SK-N-MC (cell line): ENCODE data around the gene SLC7A5.

Experiments
- DNase-seq: peaks from one replicate; pipeline ENCODE4 v3.0.0-alpha.2; 2011; ENCODE audit warnings: low read depth, low spot score
- H3K27ac ChIP-seq: fragments of 200-600 bp; sonication (generic); 2 replicates; pipeline ENCODE4 v1.5.1; 2016; ENCODE audit warnings: mixed run types
- H3K36me3 ChIP-seq: fragments of 200-600 bp; sonication (generic); 2 replicates; pipeline ENCODE4 v1.6.1; 2017; ENCODE audit warnings: antibody characterized with exemption, low read length, mixed read lengths; ENCODE audit not compliant: insufficient read depth
- H3K4me3 ChIP-seq: fragments of 200-600 bp; sonication (generic); 2 replicates; pipeline ENCODE4 v1.5.1; 2016
- H3K9ac ChIP-seq: fragments of 200-600 bp; sonication (generic); 2 replicates; pipeline ENCODE4 v1.8.0; 2017; ENCODE audit warnings: mixed run types, mixed read lengths; ENCODE audit not compliant: insufficient read length
- H3K9me3 ChIP-seq: fragments of 200-600 bp; sonication (generic); 2 replicates; pipeline ENCODE4 v1.6.1; 2017; ENCODE audit warnings: low read depth, mild to moderate bottlenecking, antibody characterized with exemption, low read length, moderate library complexity, mixed read lengths
- EZH2 ChIP-seq: fragments of 200-600 bp; sonication (generic); IDR thresholded peaks from one replicate; pipeline ENCODE4 v1.6.1; 2017; ENCODE audit warnings: antibody characterized with exemption
- FOXP2 ChIP-seq: optimal IDR thresholded peaks from 2 replicates; pipeline ENCODE3; 2011; ENCODE audit warnings: mild to moderate bottlenecking, moderate library complexity; ENCODE audit not compliant: insufficient read depth; ENCODE audit errors: extremely low read length, control extremely low read depth
- POLR2AphosphoS5 ChIP-seq: IDR thresholded peaks from 2 replicates; pipeline ENCODE4 v1.6.1; 2012; ENCODE audit warnings: mild to moderate bottlenecking, low read depth, low read length, borderline replicate concordance

The SLC7A5 gene

DNA sequence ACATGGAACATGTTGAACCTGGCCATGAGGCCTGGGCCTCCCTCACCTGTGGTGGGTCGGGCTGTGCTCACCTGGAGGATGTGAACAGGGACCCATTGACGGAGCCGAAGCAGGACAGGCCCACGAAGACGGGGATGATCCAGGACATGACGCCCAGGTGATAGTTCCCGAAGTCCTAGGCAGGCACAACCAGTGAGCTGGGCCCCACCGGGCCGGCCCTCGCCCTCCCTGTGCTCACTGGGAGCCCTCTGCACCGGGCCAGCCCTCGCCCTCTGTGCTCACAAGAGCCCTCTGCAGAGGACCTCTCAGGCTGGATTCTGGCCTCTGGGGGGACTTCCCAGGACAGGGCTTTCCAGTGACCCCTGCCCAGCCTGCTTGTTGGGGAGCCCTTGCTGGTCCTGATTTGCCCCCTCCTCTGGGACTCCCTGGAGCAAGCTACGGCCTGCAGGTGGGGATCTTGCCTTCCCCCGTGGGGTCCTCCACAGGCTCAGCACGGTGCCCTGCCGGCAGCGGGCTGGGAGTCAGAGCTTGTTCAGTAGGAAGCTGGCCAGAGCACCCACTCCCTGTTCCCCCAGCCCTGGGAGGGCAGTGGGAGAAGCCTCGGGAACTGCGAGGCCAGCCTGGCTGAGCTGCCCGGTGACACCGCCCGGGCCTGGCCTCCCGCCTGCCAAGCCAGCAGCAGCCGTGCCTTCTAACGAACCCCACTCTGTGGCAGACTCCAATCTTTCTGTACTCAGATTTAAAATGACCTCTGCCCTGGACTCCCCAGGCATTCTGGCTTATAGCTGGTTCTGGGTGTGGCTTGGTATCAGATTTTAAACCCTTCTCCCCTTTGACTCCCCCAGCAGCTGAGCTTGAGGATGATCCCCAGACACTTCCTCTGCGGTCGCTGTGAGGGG lies 30.4 kb downstream of the SLC7A5 start:
- DNase-seq = no peak
- H3K9ac ChIP-seq = no peak overlapping the region
- no peaks in the 10 kb centered on the region for H3K9me3 ChIP-seq
- H3K27ac ChIP-seq = no peak overlapping the region
- H3K4me3 ChIP-seq = no peak overlapping the region
- peaks cover 70% of the 10 kb centered on the region; the same call in 1 of the 2 replicates for H3K36me3 ChIP-seq
- no peak for TF ChIP-seq EZH2
- TF ChIP-seq FOXP2 = no peak
- no peak for TF ChIP-seq POLR2AphosphoS5

GRCh38 chr16:87837627-87838289 lies 31.5 kb downstream of the SLC7A5 start:
- no peak overlapping the region for H3K4me3 ChIP-seq
- H3K9me3 ChIP-seq = no peaks in the 10 kb centered on the region
- peaks cover 66% of the 10 kb centered on the region; the same call in 1 of the 2 replicates for H3K36me3 ChIP-seq
- TF ChIP-seq EZH2 (no peak), FOXP2 (no peak), POLR2AphosphoS5 (no peak)
- H3K9ac ChIP-seq = no peak overlapping the region
- H3K27ac ChIP-seq = peak overlapping the region; percentile 77; the same call in 1 of the 2 replicates
- DNase-seq = no peak

DNA sequence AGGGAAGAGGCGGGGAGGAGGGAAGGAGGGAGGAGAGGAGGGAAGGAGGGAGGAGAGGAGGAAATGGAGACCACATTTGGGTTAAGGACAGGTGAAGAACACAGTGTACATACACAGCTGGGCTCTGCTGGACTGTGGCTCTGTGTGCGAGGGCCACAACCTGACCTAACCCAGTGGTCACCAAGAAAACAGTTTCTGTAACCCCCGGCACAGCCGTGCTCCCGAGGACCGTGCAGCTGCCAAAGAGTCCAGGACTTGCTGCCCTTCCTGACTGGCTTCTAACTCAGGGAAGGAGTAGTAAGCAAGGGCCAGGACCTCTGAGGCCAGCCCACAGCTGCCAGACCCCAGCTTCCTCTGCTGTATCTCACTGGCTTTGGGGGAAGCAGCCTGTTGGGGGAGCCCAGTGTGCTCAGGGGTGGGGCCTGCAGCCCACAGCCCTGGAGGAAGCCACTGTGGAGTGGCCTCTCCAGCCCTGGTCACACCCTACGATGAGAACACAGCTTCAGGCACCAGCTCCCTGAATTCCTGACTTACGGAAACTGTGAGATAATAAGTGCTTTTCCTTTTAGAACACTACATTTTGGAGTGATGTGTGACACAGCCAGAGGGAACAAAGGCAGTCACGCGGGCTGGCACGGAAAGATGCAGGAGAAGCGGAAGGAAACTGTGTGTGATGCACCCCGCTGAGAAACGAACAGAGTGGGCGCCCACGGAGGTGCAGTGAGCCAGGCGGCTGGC lies 32.3 kb downstream of the SLC7A5 start:
- Histone ChIP-seq H3K36me3 (peaks cover 60% of the 10 kb centered on the region; the same call in 1 of the 2 replicates), H3K27ac (peak overlapping the region; percentile 77; the same call in 1 of the 2 replicates)

DNA sequence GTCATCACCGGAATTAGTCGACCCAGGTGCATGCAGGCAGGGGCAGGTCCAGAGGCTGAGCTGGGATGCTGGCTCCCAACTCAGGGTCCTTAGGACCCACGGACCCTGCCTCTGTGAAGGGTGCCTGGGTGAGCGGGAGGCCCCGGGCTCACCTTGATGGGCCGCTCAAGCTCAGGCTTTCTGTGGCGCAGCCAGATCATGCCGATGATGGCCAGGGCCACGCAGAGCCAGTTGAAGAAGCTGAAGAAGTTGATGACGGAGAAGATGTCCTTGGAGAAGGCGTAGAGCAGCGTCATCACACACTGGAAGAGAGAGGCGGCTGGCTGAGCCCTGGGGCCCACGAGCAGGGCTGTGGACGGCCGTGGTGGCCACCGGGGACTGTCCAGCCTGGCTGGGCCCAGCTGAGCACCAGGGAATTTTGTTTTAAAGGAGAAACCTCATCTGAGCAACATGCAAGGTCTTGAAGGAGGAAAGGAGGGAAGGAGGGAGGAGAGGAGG lies 32.9 kb downstream of the SLC7A5 start:
- no peak overlapping the region for H3K9ac ChIP-seq
- peaks cover 55% of the 10 kb centered on the region; the same call in 1 of the 2 replicates for H3K36me3 ChIP-seq
- no peak for DNase-seq
- H3K9me3 ChIP-seq = no peaks in the 10 kb centered on the region
- H3K4me3 ChIP-seq = no peak overlapping the region
- H3K27ac ChIP-seq = no peak overlapping the region
- no peak for TF ChIP-seq POLR2AphosphoS5
- no peak for TF ChIP-seq FOXP2

More for the DNA sequence above, 32.3 kb downstream of the SLC7A5 start:
- TF ChIP-seq EZH2 (no peak), FOXP2 (no peak), POLR2AphosphoS5 (no peak)
- H3K9ac ChIP-seq = no peak overlapping the region
- DNase-seq = no peak
- H3K4me3 ChIP-seq = no peak overlapping the region
- no peaks in the 10 kb centered on the region for H3K9me3 ChIP-seq

GRCh38 chr16:87835882-87836331 lies 33.4 kb downstream of the SLC7A5 start:
- TF ChIP-seq POLR2AphosphoS5 (no peak), EZH2 (no peak), FOXP2 (no peak)
- Histone ChIP-seq H3K4me3 (no peak overlapping the region), H3K9me3 (no peaks in the 10 kb centered on the region), H3K36me3 (peaks cover 51% of the 10 kb centered on the region; the same call in 1 of the 2 replicates), H3K9ac (no peak overlapping the region), H3K27ac (no peak overlapping the region)
- DNase-seq = no peak

- TF ChIP-seq POLR2AphosphoS5 = no peak
- no peak for TF ChIP-seq FOXP2
- no peak for TF ChIP-seq EZH2
- H3K4me3 ChIP-seq = no peak overlapping the region
- H3K9ac ChIP-seq = no peak overlapping the region
- no peak overlapping the region for H3K27ac ChIP-seq
- no peaks in the 10 kb centered on the region for H3K9me3 ChIP-seq
- no peak for DNase-seq
- H3K36me3 ChIP-seq = peaks cover 40% of the 10 kb centered on the region; the same call in 1 of the 2 replicates
These were observed 34.4 kb downstream of the SLC7A5 start for GRCh38 chr16:87834668-87835473.

GRCh38 chr16:87834005-87834667 lies 35.2 kb downstream of the SLC7A5 start:
- no peak overlapping the region for H3K27ac ChIP-seq
- no peak for DNase-seq
- no peak overlapping the region for H3K9ac ChIP-seq
- TF ChIP-seq EZH2 (no peak), POLR2AphosphoS5 (no peak), FOXP2 (no peak)
- H3K9me3 ChIP-seq = no peaks in the 10 kb centered on the region
- no peak overlapping the region for H3K4me3 ChIP-seq
- H3K36me3 ChIP-seq = peaks cover 37% of the 10 kb centered on the region; the same call in 1 of the 2 replicates
